HFFc6 (cell line): ENCODE measurements around the gene ITSN1. TPM values are rescaled to one million over a fixed set of nuclear protein-coding genes. Genes with fewer than 3 reads are reported as not detected.

Experiments
- DNase-seq: peaks from one replicate; pipeline ENCODE4 v3.0.0-alpha.2; 2018
- H3K27ac Mint-ChIP-seq: 2 replicates; pipeline ENCODE4 v1.8.0; 2020; ENCODE audit warnings: mild to moderate bottlenecking, mixed read lengths
- H3K27me3 Mint-ChIP-seq: 2 replicates; pipeline ENCODE4 v1.8.0; 2021; ENCODE audit warnings: mild to moderate bottlenecking, moderate library complexity, mixed read lengths; ENCODE audit not compliant: insufficient read depth
- H3K36me3 Mint-ChIP-seq: 2 replicates; pipeline ENCODE4 v1.8.0; 2021; ENCODE audit warnings: low read depth, mixed read lengths
- H3K4me1 Mint-ChIP-seq: 2 replicates; pipeline ENCODE4 v1.8.0; 2020; ENCODE audit warnings: low read depth, mixed read lengths
- H3K4me3 Mint-ChIP-seq: 2 replicates; pipeline ENCODE4 v1.8.0; 2020; ENCODE audit warnings: mild to moderate bottlenecking, moderate library complexity, mixed read lengths
- H3K9me3 Mint-ChIP-seq: 2 replicates; pipeline ENCODE4 v1.8.0; 2020; ENCODE audit warnings: mild to moderate bottlenecking, mixed read lengths
- CTCF ChIP-seq: fragments of 200-600 bp; sonication (generic); IDR thresholded peaks from 2 replicates; pipeline ENCODE4 v1.5.0; 2021; ENCODE audit warnings: antibody characterized with exemption, mild to moderate bottlenecking
- total RNA-seq, 6 experiments: library from RNA; stranded (reverse); fragmentation: NEBNext Ultra II Directional; extraction: Animal tissue kit (Norgen Biotek cat#: 25700); gene quantifications; 2 replicates in 1 of 6; 3 replicates in 5 of 6; pipeline ENCODE4 v1.2.3, GENCODE V29; 2021

Gene ITSN1
- total RNA-seq, 6 experiments from 2014 or later, result 47.7 to 54.8 (median 54.0) TPM

GRCh38 chr21:33875026-33875695 lies 232.9 kb downstream of the ITSN1 start:
- Mint-ChIP-seq H3K27ac (no peak overlapping the region), H3K4me3 (no peak overlapping the region), H3K36me3 (no peaks in the 10 kb centered on the region), H3K27me3 (peaks cover 1% of the 10 kb centered on the region), H3K9me3 (no peaks in the 10 kb centered on the region), H3K4me1 (peaks cover 29% of the 10 kb centered on the region)
- DNase-seq, result no peak
- no peak for TF ChIP-seq CTCF

- H3K4me1 Mint-ChIP-seq, result peaks cover 13% of the 10 kb centered on the region
- no peak overlapping the region for H3K4me3 Mint-ChIP-seq
- H3K27me3 Mint-ChIP-seq, result peaks cover 15% of the 10 kb centered on the region
- no peak for TF ChIP-seq CTCF
- H3K27ac Mint-ChIP-seq, result no peak overlapping the region
- no peak for DNase-seq
- no peaks in the 10 kb centered on the region for H3K9me3 Mint-ChIP-seq
- H3K36me3 Mint-ChIP-seq, result no peaks in the 10 kb centered on the region
These were observed 236.5 kb downstream of the ITSN1 start for GRCh38 chr21:33878824-33879223.

- Mint-ChIP-seq H3K4me1 (peaks cover 26% of the 10 kb centered on the region), H3K36me3 (no peaks in the 10 kb centered on the region), H3K9me3 (no peaks in the 10 kb centered on the region), H3K27ac (no peak overlapping the region), H3K4me3 (no peak overlapping the region), H3K27me3 (peaks cover 21% of the 10 kb centered on the region)
- no peak for DNase-seq
- no peak for TF ChIP-seq CTCF
These were observed 238.3 kb downstream of the ITSN1 start for GRCh38 chr21:33880626-33881025.

GRCh38 chr21:33881689-33882440 lies 239.6 kb downstream of the ITSN1 start:
- peaks cover 26% of the 10 kb centered on the region for H3K4me1 Mint-ChIP-seq

GRCh38 chr21:33883118-33883517 lies 240.8 kb downstream of the ITSN1 start:
- Mint-ChIP-seq H3K27ac (no peak overlapping the region), H3K27me3 (peaks cover 21% of the 10 kb centered on the region), H3K9me3 (no peaks in the 10 kb centered on the region), H3K36me3 (no peaks in the 10 kb centered on the region), H3K4me1 (peaks cover 18% of the 10 kb centered on the region), H3K4me3 (no peak overlapping the region)
- TF ChIP-seq CTCF, result no peak
- DNase-seq, result no peak

More at GRCh38 chr21:33881689-33882440, 239.6 kb downstream of the ITSN1 start:
- Mint-ChIP-seq H3K27me3 (peaks cover 21% of the 10 kb centered on the region), H3K4me3 (no peak overlapping the region), H3K27ac (no peak overlapping the region), H3K9me3 (no peaks in the 10 kb centered on the region), H3K36me3 (no peaks in the 10 kb centered on the region)
- TF ChIP-seq CTCF, result no peak
- DNase-seq, result no peak
